ENCODE measurements around the gene UBE3B.

The UBE3B gene

GRCh38 chr12:109534456-109534855 lies 57.0 kb downstream of the UBE3B start:
- no peak for DNase-seq

- no peak for DNase-seq
These were observed 57.9 kb downstream of the UBE3B start for GRCh38 chr12:109535231-109535862.

GRCh38 chr12:109535863-109536250 lies 58.4 kb downstream of the UBE3B start:
- DNase-seq, result no peak

GRCh38 chr12:109537136-109537535 lies 59.7 kb downstream of the UBE3B start:
- DNase-seq, result no peak

GRCh38 chr12:109538191-109538863 lies 60.9 kb downstream of the UBE3B start:
- DNase-seq, result no peak

- no peak for DNase-seq
These were observed 62.1 kb downstream of the UBE3B start for GRCh38 chr12:109539508-109539907.

- DNase-seq, result no peak
These were observed 63.3 kb downstream of the UBE3B start for GRCh38 chr12:109540526-109541412.

GRCh38 chr12:109541413-109541726 lies 63.9 kb downstream of the UBE3B start:
- DNase-seq, result no peak

- no peak for DNase-seq
These were observed 64.6 kb downstream of the UBE3B start for GRCh38 chr12:109542014-109542413.

GRCh38 chr12:109542876-109543275 lies 65.4 kb downstream of the UBE3B start:
- no peak for DNase-seq

- peak in 1 of 5 experiments; percentile 76 for DNase-seq
These were observed 67.6 kb downstream of the UBE3B start for GRCh38 chr12:109544955-109545531.

- DNase-seq, result no peak
These were observed 68.4 kb downstream of the UBE3B start for GRCh38 chr12:109545826-109546225.

GRCh38 chr12:109547286-109547685 lies 69.9 kb downstream of the UBE3B start:
- DNase-seq, result no peak

- DNase-seq, result no peak
These were observed 70.8 kb downstream of the UBE3B start for GRCh38 chr12:109548258-109548657.

GRCh38 chr12:109549613-109550270 lies 72.3 kb downstream of the UBE3B start:
- DNase-seq, result no peak

GRCh38 chr12:109550281-109550680 lies 72.8 kb downstream of the UBE3B start:
- DNase-seq, result no peak

- DNase-seq, result no peak
These were observed 73.7 kb downstream of the UBE3B start for GRCh38 chr12:109551108-109551507.

GRCh38 chr12:109552971-109553370 lies 75.5 kb downstream of the UBE3B start:
- DNase-seq, result no peak

GRCh38 chr12:109553483-109553882 lies 76.0 kb downstream of the UBE3B start:
- DNase-seq, result no peak

- DNase-seq, result no peak
These were observed 76.6 kb downstream of the UBE3B start for GRCh38 chr12:109553906-109554500.

- DNase-seq, result no peak
These were observed 77.3 kb downstream of the UBE3B start for GRCh38 chr12:109554761-109555160.

Data from T-helper 2 cell (primary cell).